A172 (cell line): ENCODE results near the gene PIP. TPM values are rescaled to one million over a fixed set of nuclear protein-coding genes. Genes with fewer than 3 reads are reported as not detected.
"Not testable (repeated sequence)": the region's sequence is repeated elsewhere in the genome, so short reads cannot be mapped to it uniquely, and the experiment has no call there.

Experiments
- DNase-seq: peaks from one replicate; pipeline ENCODE4 v3.0.0-alpha.2; 2015; ENCODE audit warnings: low spot score
- total RNA-seq: library from RNA; depleted of rRNA; stranded (reverse); fragments of >200 nt; shearing (Covaris generic); gene quantifications from 2 replicates; pipeline ENCODE4 v1.2.3, GENCODE V29; 2014; rRNA removed

The PIP gene, protein sequence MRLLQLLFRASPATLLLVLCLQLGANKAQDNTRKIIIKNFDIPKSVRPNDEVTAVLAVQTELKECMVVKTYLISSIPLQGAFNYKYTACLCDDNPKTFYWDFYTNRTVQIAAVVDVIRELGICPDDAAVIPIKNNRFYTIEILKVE
- not detected in 2 replicates for total RNA-seq

DNA sequence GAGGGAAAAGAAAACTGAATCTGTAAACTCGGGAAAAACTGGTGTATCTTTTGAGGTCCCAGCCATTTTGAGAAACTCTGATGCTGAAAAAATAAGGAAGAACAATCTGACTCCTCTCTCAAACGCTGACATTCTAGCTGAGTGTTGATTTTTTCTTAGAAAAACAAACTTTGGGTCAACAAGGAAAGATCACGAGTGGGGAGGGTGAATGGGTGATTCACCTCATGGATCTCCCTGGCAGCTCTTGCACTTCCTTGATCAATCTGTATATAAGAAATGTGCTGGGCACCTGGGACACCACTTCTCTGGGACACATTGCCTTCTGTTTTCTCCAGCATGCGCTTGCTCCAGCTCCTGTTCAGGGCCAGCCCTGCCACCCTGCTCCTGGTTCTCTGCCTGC is at the start of gene PIP:
PIP (plus strand) TSS at position 297 of the 400 bp plus-strand sequence; CDS start at position 337, 40 bp downstream.
- DNase-seq = no peak

DNA sequence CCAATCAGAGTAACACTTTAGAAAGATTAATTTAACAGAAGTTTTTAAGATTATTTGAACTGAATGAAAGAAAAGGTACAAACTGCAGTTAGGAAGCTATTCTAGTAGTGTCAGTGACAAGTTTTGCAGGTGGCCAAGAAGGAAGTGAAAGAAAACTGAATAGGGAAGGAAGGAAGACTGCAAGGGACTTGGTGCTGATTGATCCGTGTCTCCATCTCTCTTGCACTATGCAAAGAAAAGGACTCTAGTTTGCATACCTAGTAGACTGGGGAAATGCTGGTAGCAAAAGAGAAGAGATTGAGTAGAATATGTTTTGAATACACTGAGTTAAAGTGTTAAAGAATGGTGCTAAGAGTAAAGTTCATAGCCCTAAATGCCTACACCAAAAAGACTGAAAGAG is 46.8 kb upstream of the PIP start:
- DNase-seq = no peak

DNA sequence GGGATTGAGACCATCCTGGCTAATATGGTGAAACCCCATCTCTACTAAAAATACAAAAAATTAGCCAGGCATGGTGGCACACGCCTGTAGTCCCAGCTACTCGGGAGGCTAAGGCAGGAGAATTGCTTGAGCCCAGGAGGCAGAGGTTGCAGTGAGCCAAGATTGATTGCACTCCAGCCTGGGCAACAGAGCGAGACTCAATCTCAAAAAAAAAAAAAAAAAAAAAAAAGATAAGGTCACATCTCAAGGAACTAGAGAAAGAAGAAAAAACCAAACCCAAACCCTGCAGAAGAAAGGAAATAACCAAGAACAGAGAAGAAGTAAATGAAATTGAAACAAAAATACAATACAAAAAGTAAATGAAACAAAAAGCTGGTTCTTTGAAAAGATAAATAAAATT is 46.3 kb upstream of the PIP start:
- not testable (repeated sequence) for DNase-seq

DNA sequence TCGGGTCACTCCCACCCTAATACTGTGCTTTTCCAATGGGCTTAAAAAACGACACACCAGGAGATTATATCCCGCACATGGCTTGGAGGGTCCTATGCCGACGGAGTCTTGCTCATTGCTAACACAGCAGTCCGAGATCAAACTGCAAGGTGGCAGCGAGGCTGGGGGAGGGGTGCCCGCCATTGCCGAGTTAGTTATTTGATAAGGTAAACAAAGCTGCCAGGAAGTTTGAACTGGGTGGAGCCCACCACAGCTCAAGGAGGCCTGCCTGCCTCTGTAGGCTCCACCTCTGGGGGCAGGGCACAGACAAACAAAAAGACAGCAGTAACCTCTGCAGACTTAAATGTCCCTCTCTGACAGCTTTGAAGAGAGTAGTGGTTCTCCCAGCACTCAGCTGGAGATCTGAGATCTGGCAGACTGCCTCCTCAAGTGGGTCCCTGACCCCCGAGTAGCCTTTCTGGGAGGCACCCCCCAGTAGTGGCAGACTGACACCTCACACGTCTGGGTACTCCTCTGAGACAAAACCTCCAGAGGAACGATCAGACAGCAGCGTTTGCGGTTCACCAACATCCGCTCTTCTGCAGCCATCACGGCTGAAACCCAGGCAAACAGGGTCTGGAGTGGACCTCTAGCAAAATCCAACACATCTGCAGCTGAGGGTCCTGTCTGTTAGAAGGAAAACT is 43.2 kb upstream of the PIP start:
- not testable (repeated sequence) for DNase-seq

DNA sequence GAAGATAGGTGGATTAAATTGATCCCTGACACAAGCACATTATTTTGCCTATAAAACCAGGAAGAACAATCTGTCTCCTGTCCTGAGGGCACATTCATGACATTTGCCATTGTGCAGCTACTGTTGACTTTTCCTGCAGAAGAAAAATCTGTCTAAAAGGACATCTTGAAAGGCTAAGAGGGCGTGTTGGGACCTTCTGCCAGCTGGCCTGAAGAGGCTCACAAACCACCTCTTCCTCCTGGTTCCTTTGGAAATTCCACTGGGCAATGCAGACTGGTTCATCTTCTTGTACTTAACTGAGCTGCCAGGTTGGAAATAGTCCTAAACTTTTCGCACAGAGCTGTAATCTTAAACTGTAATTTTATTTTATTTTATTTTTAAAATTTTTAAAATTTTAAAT is 35.7 kb upstream of the PIP start:
- DNase-seq = no peak

DNA sequence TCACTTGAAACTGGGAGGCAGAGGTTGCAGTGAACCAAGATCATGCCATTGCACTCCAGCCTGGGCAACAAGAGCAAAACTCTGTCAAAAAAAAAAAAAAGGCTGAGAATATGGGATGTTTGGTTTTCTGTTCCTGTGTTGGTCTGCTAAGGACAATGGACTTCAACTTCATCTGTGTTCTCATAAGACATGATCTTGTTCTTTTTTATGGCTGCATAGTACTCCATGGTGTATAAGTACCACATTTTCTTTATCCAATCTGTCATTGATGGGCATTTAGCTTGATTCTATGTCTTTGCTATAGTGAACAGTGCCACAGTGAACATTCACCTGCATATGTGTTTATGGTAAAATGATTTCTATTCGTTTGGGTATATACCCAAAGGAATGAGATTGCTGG is 32.3 kb upstream of the PIP start:
- not testable (repeated sequence) for DNase-seq

DNA sequence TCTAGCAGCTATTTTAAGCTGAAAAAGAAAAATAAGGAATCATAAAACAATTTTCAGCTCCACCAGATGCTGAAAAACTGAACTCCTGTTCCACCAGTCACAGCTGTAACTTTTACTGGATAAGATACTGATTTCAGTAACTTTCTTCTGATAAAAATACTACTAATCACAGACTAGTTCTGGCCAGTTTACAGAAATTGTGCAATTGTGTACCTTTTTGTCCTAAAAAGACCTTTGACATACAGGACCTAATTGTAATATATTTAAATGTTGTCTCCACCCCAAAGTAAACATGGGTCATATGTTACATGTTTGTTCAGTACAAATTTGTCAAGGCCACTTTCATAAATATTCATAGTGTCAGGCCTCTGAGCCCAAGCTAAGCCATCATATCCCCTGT is 27.1 kb upstream of the PIP start:
- no peak for DNase-seq

DNA sequence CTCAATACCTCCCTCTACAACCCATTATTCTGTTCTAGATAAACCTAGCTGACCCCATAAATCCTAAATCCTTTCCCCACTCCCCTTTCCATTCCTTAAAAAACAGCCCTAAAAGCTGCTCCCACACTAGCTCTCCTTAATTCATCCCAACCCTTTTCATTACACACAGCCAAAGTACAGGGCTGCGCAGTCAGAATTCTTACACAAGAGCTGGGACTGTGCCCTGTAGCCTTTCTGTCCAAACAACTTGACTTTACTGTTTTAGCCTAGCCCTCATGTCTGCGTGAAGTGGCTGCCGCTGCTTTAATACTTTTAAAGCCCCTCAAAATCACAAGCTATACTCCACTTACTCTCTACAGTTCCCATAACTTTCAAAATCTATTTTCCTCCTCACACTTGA is 23.9 kb upstream of the PIP start:
- DNase-seq = not testable (repeated sequence)

DNA sequence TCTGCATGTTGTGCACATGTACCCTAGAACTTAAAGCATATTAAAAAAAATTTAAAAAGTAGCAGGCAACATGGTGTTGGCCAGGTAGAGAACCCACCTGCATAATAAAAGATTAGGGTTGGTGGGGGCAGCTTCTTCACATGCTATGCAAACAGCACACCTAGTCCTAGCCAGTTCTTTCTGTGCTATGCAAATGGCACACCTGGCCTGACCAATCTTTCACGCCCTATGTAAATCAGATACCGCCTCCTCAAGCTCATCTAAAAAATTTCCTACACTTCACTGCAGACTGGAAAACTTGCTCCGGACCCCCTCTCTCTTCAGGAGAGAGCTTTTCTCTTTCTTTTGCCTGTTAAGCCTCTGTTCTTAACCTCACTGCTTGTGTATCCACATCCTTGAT is 14.5 kb upstream of the PIP start:
- no peak for DNase-seq

DNA sequence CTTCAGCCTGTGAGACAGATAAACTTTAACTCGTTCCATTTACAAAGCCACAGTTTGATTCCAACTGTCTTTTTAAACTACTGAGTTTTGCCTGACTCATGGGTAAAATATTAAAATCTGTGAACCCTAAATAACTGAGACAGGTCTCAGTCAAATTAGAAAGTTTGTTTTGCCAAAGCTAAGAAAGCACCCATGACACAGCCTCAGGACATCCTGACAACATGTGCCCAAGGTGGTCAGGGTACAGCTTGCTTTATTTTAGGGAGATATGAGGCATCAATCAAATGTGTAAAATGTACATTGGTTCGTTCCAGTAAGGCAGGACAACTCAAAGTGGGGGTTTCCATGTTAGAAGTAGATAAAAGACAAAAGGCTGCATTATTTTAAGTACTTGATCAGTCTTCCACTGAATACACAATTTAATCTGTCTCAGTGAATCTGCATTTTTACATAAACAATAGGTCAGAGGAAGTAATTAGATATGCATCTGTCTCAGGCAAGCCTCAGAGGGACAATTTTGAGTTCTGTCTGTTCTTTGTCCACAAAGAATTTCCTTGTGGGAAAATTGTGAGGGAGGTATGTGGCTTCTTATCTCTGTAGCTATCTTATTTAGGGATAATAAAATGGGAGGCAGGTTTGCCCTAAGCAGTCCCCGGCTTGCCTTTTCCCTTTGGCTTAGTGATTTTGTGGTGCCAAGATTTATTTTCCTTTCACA is 11.0 kb upstream of the PIP start:
- no peak for DNase-seq

DNA sequence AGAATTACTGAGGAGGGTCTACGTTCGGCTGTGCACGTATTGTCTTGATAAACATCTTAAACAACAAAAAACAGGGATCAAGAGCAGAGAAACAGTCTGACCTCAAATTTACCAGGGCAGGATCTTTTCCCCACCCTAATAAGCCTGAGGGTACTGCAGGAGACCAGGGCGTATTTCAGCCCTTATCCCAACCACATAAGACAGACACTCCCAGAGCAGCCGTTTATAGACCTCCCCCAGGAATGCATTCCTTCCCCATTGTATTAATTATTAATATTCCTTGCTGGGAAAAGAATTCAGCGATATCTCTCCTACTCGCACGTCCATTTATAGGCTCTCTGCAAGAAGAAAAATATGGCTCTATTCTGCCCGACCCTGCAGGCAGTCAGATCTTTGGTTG is 8.6 kb upstream of the PIP start:
- DNase-seq = not testable (repeated sequence)

DNA sequence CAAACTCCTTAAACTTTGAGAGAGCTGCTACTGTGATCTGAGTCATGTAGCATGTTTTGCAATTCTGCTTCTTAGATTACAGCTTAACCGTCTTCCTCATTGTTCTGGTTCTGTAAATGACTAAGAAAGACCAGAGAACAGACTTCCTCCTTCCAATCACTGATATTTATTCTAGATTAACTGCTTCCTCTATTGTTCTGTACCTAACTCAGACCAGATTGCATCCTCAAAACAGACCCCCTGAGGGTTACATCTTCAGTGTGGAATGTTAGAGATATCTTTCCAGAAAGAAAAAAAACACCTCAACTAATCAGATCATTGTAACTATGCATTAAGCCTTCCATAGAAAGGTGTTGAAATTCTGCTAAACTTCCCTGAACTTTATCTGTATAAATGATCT is 5.7 kb upstream of the PIP start:
- no peak for DNase-seq

DNA sequence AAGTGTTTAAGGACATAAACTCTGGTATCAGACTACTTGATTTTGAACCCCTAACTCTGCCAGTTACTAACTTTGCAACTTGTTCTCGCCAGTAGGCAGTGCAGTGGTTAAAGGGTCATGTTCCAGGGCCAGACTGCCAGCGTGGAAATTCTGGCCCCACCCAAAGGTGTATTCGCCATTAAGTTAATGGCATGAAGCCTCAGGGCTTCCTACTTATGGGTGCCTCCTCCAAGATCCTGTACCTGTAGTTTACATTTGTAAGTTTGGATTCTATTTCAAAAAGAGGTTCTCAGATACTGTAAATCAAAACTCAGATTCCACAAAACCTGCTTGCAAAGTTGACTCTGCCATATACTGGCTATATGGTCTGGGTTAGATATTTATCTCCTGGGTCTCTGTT is 2.8 kb upstream of the PIP start:
- DNase-seq = no peak

DNA sequence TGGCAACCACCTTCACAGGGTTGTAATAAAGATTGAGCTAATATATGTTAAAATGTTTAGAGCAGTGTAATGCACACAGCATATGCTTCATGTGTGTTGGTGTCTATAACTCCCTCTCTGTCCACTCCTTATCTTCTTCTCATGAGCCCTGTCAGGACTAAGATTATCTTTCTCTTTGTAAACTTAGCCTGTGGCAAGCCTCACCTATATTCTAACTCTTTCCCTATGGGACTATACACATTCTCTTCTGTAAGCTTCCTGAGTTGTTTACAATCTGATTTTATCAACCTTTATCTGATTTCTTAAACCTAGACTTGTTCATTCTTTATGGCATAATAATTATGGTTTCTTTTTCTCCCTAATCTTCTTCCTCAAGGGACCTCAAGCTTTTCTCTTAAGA is 2.4 kb upstream of the PIP start:
- no peak for DNase-seq

DNA sequence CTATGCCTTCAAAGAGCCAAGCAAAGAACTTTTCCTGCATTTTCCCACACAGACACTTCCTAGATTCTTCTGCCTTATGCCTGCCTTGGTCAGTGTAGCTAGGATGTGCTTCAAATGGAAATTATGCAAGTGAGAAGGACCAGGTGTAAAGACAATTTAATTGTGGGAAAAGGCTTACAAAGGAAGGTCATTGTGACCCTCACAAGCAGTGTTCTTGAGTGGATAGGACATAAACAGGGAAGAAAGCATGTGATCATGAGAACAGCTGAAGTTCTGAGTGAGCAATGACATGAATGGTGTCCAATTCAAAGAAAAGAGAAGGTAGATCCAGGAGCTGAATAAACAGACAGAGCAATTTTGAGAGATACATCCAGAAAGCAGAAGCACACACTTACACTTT is 1.3 kb upstream of the PIP start:
- DNase-seq = no peak

DNA sequence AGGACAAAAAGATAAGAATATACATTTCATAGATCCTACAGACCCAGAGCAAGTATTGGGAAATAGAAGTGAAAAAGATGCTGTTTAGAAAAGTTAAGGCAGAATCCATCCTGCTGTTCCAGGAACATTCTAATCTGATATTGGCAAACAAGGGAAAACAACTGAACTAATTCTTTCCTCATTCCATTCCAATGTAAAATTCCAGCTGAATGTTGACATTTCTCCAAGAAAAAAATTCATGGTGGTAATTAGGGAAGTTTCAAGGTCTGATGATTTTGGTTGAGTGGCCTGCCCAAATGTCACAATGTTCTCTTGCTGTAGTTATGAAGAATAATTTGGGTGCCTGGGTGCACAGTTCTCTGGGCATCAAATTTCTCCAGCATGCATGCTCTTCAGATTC is 15.2 kb downstream of the PIP start:
- no peak for DNase-seq

DNA sequence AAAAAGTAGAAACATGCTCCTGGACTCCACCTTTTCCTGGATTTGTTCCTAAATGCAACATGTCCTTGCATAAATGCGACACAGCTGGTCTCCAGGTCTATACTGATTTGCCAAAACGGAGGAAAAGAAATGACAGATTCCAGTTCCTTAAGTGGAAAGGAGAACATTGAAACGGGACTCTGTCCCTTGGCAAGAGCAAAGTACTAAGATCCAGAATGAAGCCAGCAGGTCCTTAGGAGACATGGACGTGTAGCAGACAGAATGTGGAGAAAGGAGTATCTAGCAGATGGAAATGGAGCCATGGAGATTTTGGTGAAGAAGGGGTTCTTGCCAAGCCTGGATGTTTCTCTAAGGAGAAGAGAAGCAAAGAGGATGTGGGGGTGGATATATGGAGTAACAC is 16.2 kb downstream of the PIP start:
- DNase-seq = no peak

DNA sequence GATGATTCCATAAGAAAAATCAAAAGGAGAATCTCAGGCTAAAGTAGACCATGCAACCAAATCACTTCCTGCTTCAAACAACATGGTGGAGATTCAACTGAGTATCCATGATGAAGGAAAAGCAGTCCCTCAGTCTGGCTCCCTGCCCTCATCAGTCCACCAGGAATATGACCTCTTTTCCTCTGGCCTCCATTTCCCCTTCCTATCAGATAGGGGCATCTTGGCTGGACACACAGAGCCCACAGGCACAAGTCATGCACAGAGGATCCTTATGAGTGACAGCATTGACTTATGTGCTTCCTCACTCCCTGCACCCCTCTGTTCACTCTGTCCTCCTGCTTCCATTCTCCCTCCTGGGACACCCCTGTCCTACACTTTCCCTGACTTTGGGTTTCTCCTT is 16.8 kb downstream of the PIP start:
- no peak for DNase-seq

DNA sequence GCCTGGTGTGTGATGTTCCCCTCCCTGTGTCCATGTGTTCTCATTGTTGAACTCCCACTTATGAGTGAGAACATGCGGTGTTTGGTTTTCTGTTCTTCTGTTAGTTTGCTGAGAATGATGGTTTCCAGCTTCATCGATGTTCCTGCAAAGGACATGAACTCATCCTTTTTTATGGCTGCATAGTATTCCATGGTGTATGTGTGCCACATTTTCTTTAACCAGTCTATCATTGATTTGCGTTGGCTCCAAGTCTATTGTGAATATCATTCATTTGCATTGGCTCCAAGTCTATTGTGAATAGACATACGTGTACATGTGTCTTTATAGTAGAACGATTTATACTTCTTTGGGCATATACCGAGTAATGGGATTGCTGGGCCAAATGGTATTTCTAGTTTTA is 18.8 kb downstream of the PIP start:
- not testable (repeated sequence) for DNase-seq

DNA sequence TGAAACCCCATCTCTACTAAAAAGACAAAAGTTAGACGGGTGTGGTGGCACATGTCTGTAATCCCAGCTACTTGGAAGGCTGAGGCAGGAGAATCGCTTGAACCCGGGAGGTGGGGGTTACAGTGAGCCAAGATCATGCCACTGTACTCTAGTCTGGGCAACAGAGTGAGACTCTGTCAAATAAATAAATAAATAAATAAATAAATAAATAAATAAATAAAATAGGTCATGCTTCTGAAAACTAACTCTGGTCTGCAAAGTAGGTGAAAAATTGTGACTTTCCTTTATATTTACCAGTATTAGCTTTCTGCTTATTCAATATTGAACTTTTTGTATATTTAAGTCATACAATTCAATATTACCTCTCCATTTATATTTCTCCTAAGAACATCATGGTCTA is 26.7 kb downstream of the PIP start:
- not testable (repeated sequence) for DNase-seq

DNA sequence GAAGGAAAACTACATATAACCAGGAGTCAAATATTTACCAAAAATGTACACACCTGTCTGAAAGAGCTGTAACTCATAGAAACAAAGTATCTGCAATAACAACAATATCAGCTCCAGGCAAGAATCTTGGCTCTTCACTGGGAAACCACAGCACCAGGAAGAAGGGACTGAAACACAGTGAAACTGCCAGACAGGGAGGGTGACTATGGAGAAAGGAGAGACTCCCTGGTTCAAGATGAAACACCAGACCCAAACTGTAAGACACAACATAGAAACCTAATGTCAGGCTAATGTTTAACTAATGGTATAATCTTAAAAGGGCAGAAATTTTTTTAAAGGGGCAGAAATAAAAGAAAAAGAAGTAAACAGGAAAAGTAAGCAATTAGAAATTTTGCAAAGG is 39.8 kb downstream of the PIP start:
- DNase-seq = no peak

DNA sequence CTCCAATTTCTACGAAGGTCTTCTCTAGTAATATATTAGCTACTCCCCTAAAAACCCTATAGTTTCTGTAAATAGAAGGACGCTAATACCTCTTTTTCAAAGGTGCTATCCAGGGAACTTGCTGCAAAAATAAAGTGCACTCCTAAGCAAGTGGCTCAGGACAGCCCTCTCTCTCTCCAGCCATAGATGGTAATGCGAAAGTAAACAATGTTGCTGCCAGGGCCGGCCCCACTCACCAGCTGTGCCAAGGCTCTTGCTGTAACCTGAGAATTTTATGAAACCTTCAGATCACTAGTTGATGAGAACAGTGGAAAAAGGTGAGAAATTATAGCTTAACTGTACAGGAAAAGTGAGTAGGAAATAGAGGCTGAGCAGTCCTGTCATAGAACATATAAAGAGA is 40.5 kb downstream of the PIP start:
- DNase-seq = peak; percentile 8

DNA sequence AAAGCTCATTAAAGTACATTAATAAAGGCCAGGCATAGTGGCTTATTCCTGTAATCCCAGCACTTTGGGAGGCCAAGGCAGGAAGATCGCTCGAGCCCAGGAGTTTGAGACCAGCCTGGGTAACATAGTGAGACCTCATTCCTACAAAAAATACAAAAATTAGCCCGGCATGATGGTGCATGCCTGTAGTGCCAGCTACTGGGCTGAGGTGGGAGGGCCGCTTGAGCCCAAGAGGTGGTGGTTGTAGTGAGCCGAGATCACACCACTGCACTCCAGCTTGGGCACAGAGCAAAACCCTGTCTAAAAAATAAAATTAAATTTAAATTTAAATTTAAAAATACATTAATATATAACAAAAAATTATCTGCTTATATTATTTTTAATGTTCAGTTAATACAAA is 44.3 kb downstream of the PIP start:
- no peak for DNase-seq
